HepG2 (cell line): ENCODE data around the gene ARHGEF9. TPM values are rescaled to one million over a fixed set of nuclear protein-coding genes. Genes with fewer than 3 reads are reported as not detected.

Experiments
- ATAC-seq: fragments of 200-7000 bp; cut with Tn5 transposase; 3 replicates; pipeline ENCODE4 v1.9.1; 2020; ENCODE audit warnings: mild to moderate bottlenecking, moderate library complexity
- BruUV-seq: library from RNA; stranded (reverse); fragments of 400-500 nt; replicated peaks from 2 replicates; lab custom pipeline; 2021; lab: Mats Ljungman, UMichigan
- CTCF ChIA-PET: fragments of 300-600 bp; formaldehyde crosslinking; extraction: SDS; loops from one replicate; lab custom pipeline; 2021; ENCODE audit warnings: low total read pairs, inconsistent platforms, low intra/inter-chr PET ratio; lab: Yijun Ruan, JAX
- POLR2A ChIA-PET: fragments of 350-600 bp; sonication (Branson Sonifier 250); formaldehyde crosslinking; loops from one replicate; lab custom pipeline; 2020; ENCODE audit warnings: antibody characterized with exemption, inconsistent platforms; lab: Yijun Ruan, JAX
- DNase-seq: peaks from one replicate; pipeline ENCODE4 v3.0.0-alpha.2; 2015; ENCODE audit warnings: low spot score
- FAIRE-seq: peaks from 3 replicates; lab custom pipeline; 2011; peaks lifted over from hg19 to GRCh38; lab: Jason Lieb, UNC
- H2AFZ ChIP-seq: one replicate; pipeline ENCODE4 v1.6.1; 2011; ENCODE audit warnings: low read length, inconsistent platforms
- H3K27ac ChIP-seq: fragments of 300-600 bp; 3 replicates; pipeline ENCODE4 v1.8.0; 2011; ENCODE audit warnings: mixed run types, mild to moderate bottlenecking, mixed read lengths, low read length, inconsistent platforms; ENCODE audit not compliant: insufficient read depth; ENCODE audit errors: extremely low read length
- H3K27me3 ChIP-seq, 2 experiments: fragments of 200-600 bp in 1 of 2; 2 replicates in 1 of 2; 3 replicates in 1 of 2; pipeline versions ENCODE4 v1.6.0 to v1.8.0; 2011; ENCODE audit warnings: low read length in 2 of 2, mild to moderate bottlenecking in 2 of 2, moderate library complexity in 2 of 2, inconsistent platforms in 1 of 2; ENCODE audit not compliant: insufficient read depth in 2 of 2, control insufficient read depth in 1 of 2
- H3K36me3 ChIP-seq, 2 experiments: fragments of 200-600 bp in 1 of 2; replicated peaks in 1 of 2; 2 replicates in 1 of 2; 3 replicates in 1 of 2; pipeline versions ENCODE4 v1.5.1 to v1.8.0; 2011; ENCODE audit warnings: low read length in 2 of 2, inconsistent platforms in 1 of 2; ENCODE audit not compliant: insufficient read depth in 2 of 2, control insufficient read depth in 1 of 2
- H3K4me1 ChIP-seq: 2 replicates; pipeline ENCODE4 v1.5.1; 2012; ENCODE audit warnings: low read length, inconsistent platforms; ENCODE audit not compliant: insufficient read depth
- H3K4me2 ChIP-seq: 2 replicates; pipeline ENCODE4 v1.6.0; 2011; ENCODE audit warnings: low read depth, low read length, inconsistent platforms
- H3K4me3 ChIP-seq, 3 experiments: fragments of 200-600 bp in 1 of 3; sonication (generic), shearing (Covaris generic) in 1 of 3; replicated peaks in 1 of 3; 2 replicates each; pipeline ENCODE4 v1.5.1; 2011 to 2016; ENCODE audit warnings: low read length in 3 of 3, inconsistent platforms in 2 of 3, low read depth in 2 of 3, mild to moderate bottlenecking in 2 of 3, control low read depth in 1 of 3, mixed read lengths in 1 of 3; ENCODE audit not compliant: insufficient read depth in 1 of 3
- H3K79me2 ChIP-seq: one replicate; pipeline ENCODE4 v1.6.1; 2011; ENCODE audit warnings: low read length, inconsistent platforms; ENCODE audit not compliant: insufficient read depth
- H3K9ac ChIP-seq: 2 replicates; pipeline ENCODE4 v1.6.0; 2011; ENCODE audit warnings: mild to moderate bottlenecking, low read depth, low read length, inconsistent platforms; ENCODE audit not compliant: insufficient read depth
- H3K9me3 ChIP-seq: 2 replicates; pipeline ENCODE4 v1.5.1; 2012; ENCODE audit warnings: mild to moderate bottlenecking, low read length
- H4K20me1 ChIP-seq: 2 replicates; pipeline ENCODE4 v1.6.0; 2011; ENCODE audit warnings: inconsistent platforms, mild to moderate bottlenecking, low read length, moderate library complexity; ENCODE audit not compliant: insufficient read depth
- BCL6 ChIP-seq: IDR thresholded peaks from 2 replicates; pipeline ENCODE4 v1.6.1; 2016; ENCODE audit warnings: missing genetic modification reagents, missing compliant biosample characterization
- CBX2 ChIP-seq, 2 experiments: fragments of 200-600 bp in 1 of 2; sonication (generic); formaldehyde crosslinking in 1 of 2; IDR thresholded peaks; 2 replicates each; pipeline versions ENCODE4 v1.7.0 to v1.8.1; 2018 to 2022; ENCODE audit warnings: low read depth in 2 of 2, low read length in 1 of 2, mild to moderate bottlenecking in 1 of 2, missing genetic modification reagents in 1 of 2
- ELF3 ChIP-seq: IDR thresholded peaks from 2 replicates; pipeline ENCODE4 v1.6.1; 2016; ENCODE audit warnings: missing genetic modification reagents, missing compliant biosample characterization
- FOXA1 ChIP-seq, 2 experiments: fragments of 450-650 bp in 1 of 2; sonication (generic) in 1 of 2; formaldehyde crosslinking in 1 of 2; IDR thresholded peaks; 2 replicates each; pipeline versions ENCODE4 v1.4.0 to v1.6.1; 2016 to 2020; ENCODE audit warnings: missing genetic modification reagents in 1 of 2
- FOXA3 ChIP-seq: IDR thresholded peaks from 2 replicates; pipeline ENCODE4 v1.6.1; 2016; ENCODE audit warnings: missing genetic modification reagents, missing compliant biosample characterization
- GLI4 ChIP-seq: sonication (generic); formaldehyde crosslinking; IDR thresholded peaks from 2 replicates; pipeline ENCODE4 v1.5.1; 2020; ENCODE audit warnings: missing genetic modification reagents, mild to moderate bottlenecking, moderate library complexity, borderline replicate concordance
- JUND ChIP-seq: sonication (generic); formaldehyde crosslinking; IDR thresholded peaks from 2 replicates; pipeline ENCODE4 v1.8.0; 2022; ENCODE audit warnings: mild to moderate bottlenecking, missing genetic modification reagents
- KLF11 ChIP-seq: IDR thresholded peaks from 2 replicates; pipeline ENCODE4 v1.6.1; 2016; ENCODE audit warnings: missing compliant biosample characterization
- MBD4 ChIP-seq: IDR thresholded peaks from 2 replicates; pipeline ENCODE4 v1.6.1; 2012; ENCODE audit warnings: low read length, inconsistent platforms, borderline replicate concordance
- ZNF550 ChIP-seq: sonication (generic); formaldehyde crosslinking; IDR thresholded peaks from 2 replicates; pipeline ENCODE4 v1.4.0; 2020; ENCODE audit warnings: mild to moderate bottlenecking, missing genetic modification reagents, borderline replicate concordance
- ZNF792 ChIP-seq: IDR thresholded peaks from 2 replicates; pipeline ENCODE4 v1.6.1; 2016
- WGBS: methylation state at CpG from one replicate; pipeline ENCODE4 v1.1.6; 2017; ENCODE audit warnings: low lambda C conversion rate; 5-methylcytosine and 5-hydroxymethylcytosine counted together
- in situ Hi-C: cut with HindIII; loops from 2 replicates; pipeline ENCODE4 v1.10.0; 2017; ENCODE audit warnings: low pct_unique_long_range_greater_than_20kb; ENCODE audit not compliant: extremely low pct_ligation_motif_present
- intact Hi-C: fragments of 100-400 bp; cut with micrococcal nuclease; formaldehyde crosslinking; loops from one replicate; pipeline ENCODE4 v1.10.0; 2022; ENCODE audit not compliant: unreplicated experiment
- polyA plus RNA-seq, 8 experiments: library from polyadenylated mRNA; depleted of rRNA in 3 of 8; stranded (reverse) in 7 of 8; unstranded in 1 of 8; fragments of >200 nt; fragmentation: Illumina TruSeq in 4 of 8; extraction: Trizol in 4 of 8; gene quantifications; 2 replicates each; pipeline versions ENCODE4 v1.2.1 to v1.2.3, GENCODE V29; 2011 to 2016; ENCODE audit warnings: low read depth in 4 of 8, missing spikeins in 1 of 8, mixed read lengths in 1 of 8; ENCODE audit not compliant: insufficient read depth in 1 of 8
- total RNA-seq, 5 experiments: library from RNA; depleted of rRNA; stranded (reverse); fragments of >200 nt; fragmentation: Illumina TruSeq; extraction: Trizol; gene quantifications; 2 replicates each; pipeline ENCODE4 v1.2.3, GENCODE V29; 2016; ENCODE audit warnings: low read depth in 1 of 5

The ARHGEF9 gene
- total and polyA plus RNA-seq, 2 of the 13 experiments (the other 11 are each of a cell fraction or from before 2014, with no cell fraction given), result 0.91 to 1.8 TPM

DNA sequence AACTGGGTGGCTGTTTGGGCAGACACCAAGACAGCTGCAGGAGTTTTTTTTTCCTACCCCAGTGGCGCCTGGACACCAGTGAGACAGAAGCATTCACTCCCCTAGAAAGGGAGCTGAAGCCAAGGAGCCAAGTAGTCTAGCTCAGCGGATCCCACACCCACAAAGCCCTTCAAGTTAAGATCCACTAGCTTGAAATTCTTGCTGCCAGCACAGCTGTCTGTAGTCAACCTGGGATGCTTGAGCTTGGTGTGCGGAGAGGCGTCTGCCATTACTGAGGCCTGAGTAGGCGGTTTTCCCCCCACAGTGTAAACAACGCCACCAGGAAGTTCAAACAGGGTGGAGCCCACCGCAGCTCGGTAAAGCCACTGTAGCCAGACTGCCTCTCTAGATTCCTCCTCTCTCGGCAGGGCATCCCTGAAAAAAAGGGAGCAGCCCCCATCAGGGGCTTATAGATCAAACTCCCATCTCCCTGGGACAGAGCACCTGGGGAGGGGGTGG is 171.4 kb downstream of the ARHGEF9 start:
- in situ Hi-C loops, result no loop called here
- DNase-seq (peak; percentile 7), ATAC-seq (peak; percentile 79), FAIRE-seq (no peak)
- CTCF ChIA-PET, result no interaction called here
- no CpG with 5 or more reads among the region's 9 CpGs for WGBS
- Histone ChIP-seq H3K27ac (no peak overlapping the region), H3K9ac (no peak overlapping the region), H3K4me3 (peak overlapping the region in 2 of 3 experiments; percentile 26 to 28; a peak in 3 of 6 replicates), H3K36me3 (no peaks in the 10 kb centered on the region), H3K9me3 (no peaks in the 10 kb centered on the region), H3K4me1 (no peaks in the 10 kb centered on the region; the same call in 1 of the 2 replicates), H3K79me2 (no peaks in the 10 kb centered on the region), H3K4me2 (peak overlapping the region; percentile 58; the same call in 1 of the 2 replicates), H2AFZ (peak overlapping the region; percentile 42), H3K27me3 (no peaks in the 10 kb centered on the region), H4K20me1 (no peaks in the 10 kb centered on the region)
- BruUV-seq, result no TSS peak
- TF ChIP-seq ZNF792 (CRISPR knock-in tag) (no peak), MBD4 (no peak), ELF3 (0 out of 2 replicates have a peak, but pooled peaks have one; percentile 15), FOXA1 (IDR thresholded peaks at IDR 0.05) (no peak), FOXA1 (CRISPR knock-in tag; IDR thresholded peaks at IDR 0.05) (peak; percentile 56), JUND (CRISPR knock-in tag) (no peak), GLI4 (CRISPR knock-in tag) (no peak), FOXA3 (CRISPR knock-in tag) (peak; percentile 39; the same call in 1 of the 2 replicates), BCL6 (CRISPR knock-in tag) (0 out of 2 replicates have a peak, but pooled peaks have one; percentile 20), ZNF550 (no peak), CBX2 (IDR thresholded peaks at IDR 0.05; ENCODE audit: low read depth, low read length) (no peak), CBX2 (CRISPR knock-in tag; IDR thresholded peaks at IDR 0.05; ENCODE audit: low read depth) (no peak), KLF11 (CRISPR knock-in tag) (no peak)
- intact Hi-C loops, result loop anchor here (10.0 kb wide), 1 partner anchor 81 kb away; no protein-coding TSS in a partner anchor
- POLR2A ChIA-PET, result no interaction called here
